ENCODE data around the gene CAT. TPM values are rescaled to one million over a fixed set of nuclear protein-coding genes. Genes with fewer than 3 reads are reported as not detected.

CAT gene
- total RNA-seq, 1 experiment from 2014 or later: 65.9 TPM

DNA sequence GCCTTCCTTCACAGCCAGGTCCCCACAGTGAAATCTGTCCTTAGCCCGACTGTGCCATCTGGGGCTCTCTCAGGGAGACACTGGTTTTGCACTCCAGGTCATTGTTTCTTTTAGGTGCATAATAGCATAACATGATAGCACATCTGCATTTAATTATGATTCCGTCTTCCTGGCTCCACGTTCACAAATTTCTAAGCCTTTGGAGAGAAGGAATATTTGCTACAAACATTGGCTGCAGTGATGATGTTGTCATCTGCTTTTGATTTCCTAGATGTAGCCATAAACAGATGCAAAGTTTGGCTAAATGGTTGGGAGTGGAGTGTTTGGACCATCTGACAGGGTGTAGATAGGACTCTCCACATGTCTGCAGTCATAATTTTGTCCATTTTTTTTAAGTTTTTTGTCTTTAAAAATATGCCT is 12.0 kb upstream of the CAT start:
- Histone ChIP-seq H3K4me3 (ENCODE audit: low read depth in 2 of 2, low read length in 2 of 2) (no peak overlapping the region), H3K36me3 (ENCODE audit: control insufficient read depth, insufficient read depth, low read length) (no peaks in the 10 kb centered on the region), H3K27ac (ENCODE audit: low read length) (peak overlapping the region; percentile 39; the same call in 1 of the 2 replicates), H3K9me3 (ENCODE audit: control insufficient read depth, insufficient read depth, low read depth, low read length) (no peaks in the 10 kb centered on the region), H3K27me3 (ENCODE audit: control insufficient read depth, insufficient read depth, low read length) (no peaks in the 10 kb centered on the region), H3K4me1 (ENCODE audit: control insufficient read depth, insufficient read depth, low read length) (peaks cover 7% of the 10 kb centered on the region)
- intact Hi-C loops (cut with micrococcal nuclease; ENCODE audit: unreplicated experiment): no loop called here
- ChIA-PET POLR2A (no interaction called here), CTCF (interaction anchor here (0.9 kb wide), 1 partner anchor 24 kb away, joined by 3 read pairs; no protein-coding TSS in a partner anchor)
- in situ Hi-C loops (cut with HindIII; ENCODE audit: low pct_unique_long_range_greater_than_20kb, low sequenced_read_pairs): no loop called here
- DNase-seq (ENCODE audit: low read depth, low spot score): no peak
- no TSS peak for BruUV-seq (replicated peaks)
- TF ChIP-seq SIN3A (IDR thresholded peaks at IDR 0.05; ENCODE audit: borderline replicate concordance, insufficient read depth, low read depth, low read length) (no peak), REST (IDR thresholded peaks at IDR 0.05; ENCODE audit: insufficient read depth in 1 of 2, low read depth in 2 of 2, low read length in 1 of 2) (no peak), CTCF (IDR thresholded peaks at IDR 0.05) (no peak), POLR2AphosphoS5 (IDR thresholded peaks at IDR 0.05; ENCODE audit: low read depth, low read length) (no peak), TCF7L2 (IDR thresholded peaks at IDR 0.05; ENCODE audit: low read depth, low read length) (no peak)
- ATAC-seq: peak; percentile 58; the same call in 1 of the 2 replicates

DNA sequence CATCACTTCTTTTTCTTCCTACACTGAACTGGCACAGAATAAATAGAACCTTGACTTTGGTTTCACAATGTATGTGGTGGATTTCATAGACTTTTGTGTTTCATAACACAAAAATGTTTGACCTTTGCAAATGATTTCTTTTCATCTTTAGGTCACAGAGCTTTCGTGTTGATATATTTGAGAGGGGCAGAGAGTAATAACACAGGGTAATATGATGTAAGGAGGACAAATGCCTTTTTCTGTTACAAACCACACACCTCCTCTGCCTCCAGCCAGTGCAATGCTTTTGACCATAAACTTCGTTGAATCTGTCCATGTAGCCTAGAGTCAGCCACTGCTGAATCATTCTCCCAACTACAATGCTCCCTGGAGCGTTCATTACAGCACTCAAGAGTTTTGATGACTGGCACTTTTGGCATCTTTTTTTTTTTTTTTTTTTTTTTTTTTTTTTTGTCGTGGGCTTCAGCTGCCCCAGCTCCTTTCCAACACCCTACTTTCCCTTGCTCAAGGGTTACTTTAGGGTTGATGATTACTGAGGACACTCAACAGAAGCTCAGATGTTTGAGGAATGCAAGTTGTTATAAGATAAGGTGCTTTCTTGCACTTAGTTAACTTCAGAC is 11.4 kb upstream of the CAT start:
- Histone ChIP-seq H3K27me3 (ENCODE audit: control insufficient read depth, insufficient read depth, low read length) (no peaks in the 10 kb centered on the region), H3K9me3 (ENCODE audit: control insufficient read depth, insufficient read depth, low read depth, low read length) (no peaks in the 10 kb centered on the region), H3K4me3 (ENCODE audit: low read depth in 2 of 2, low read length in 2 of 2) (no peak overlapping the region), H3K27ac (ENCODE audit: low read length) (peak overlapping the region; percentile 39; the same call in 1 of the 2 replicates), H3K4me1 (ENCODE audit: control insufficient read depth, insufficient read depth, low read length) (peaks cover 6% of the 10 kb centered on the region), H3K36me3 (ENCODE audit: control insufficient read depth, insufficient read depth, low read length) (no peaks in the 10 kb centered on the region)
- intact Hi-C loops (cut with micrococcal nuclease; ENCODE audit: unreplicated experiment): no loop called here
- CTCF ChIA-PET: interaction anchor here (0.7 to 0.9 kb wide), 2 partner anchors 13 to 24 kb away, joined by 3 to 8 read pairs; no protein-coding TSS in a partner anchor
- TF ChIP-seq TCF7L2 (IDR thresholded peaks at IDR 0.05; ENCODE audit: low read depth, low read length): no peak
- no peak for TF ChIP-seq SIN3A (IDR thresholded peaks at IDR 0.05; ENCODE audit: borderline replicate concordance, insufficient read depth, low read depth, low read length)
- no peak for TF ChIP-seq POLR2AphosphoS5 (IDR thresholded peaks at IDR 0.05; ENCODE audit: low read depth, low read length)
- TF ChIP-seq REST (IDR thresholded peaks at IDR 0.05; ENCODE audit: insufficient read depth in 1 of 2, low read depth in 2 of 2, low read length in 1 of 2): no peak
- no peak for TF ChIP-seq CTCF (IDR thresholded peaks at IDR 0.05)
- DNase-seq (ENCODE audit: low read depth, low spot score): no peak
- BruUV-seq (replicated peaks): no TSS peak
- in situ Hi-C loops (cut with HindIII; ENCODE audit: low pct_unique_long_range_greater_than_20kb, low sequenced_read_pairs): no loop called here
- ATAC-seq: peak; percentile 88
- POLR2A ChIA-PET: interaction anchor here (0.6 kb wide), 2 partner anchors 9 to 31 kb away, joined by 11 read pairs; no protein-coding TSS in a partner anchor
